Fibroblast of the aortic adventitia (primary cell): Measurements from ENCODE around the gene TMEM115. TPM values are rescaled to one million over a fixed set of nuclear protein-coding genes. Genes with fewer than 3 reads are reported as not detected.

Experiments
- DNase-seq: peaks from one replicate; pipeline ENCODE4 v3.0.0-alpha.2; 2010; ENCODE audit warnings: low read depth
- H3K4me3 ChIP-seq: 2 replicates; pipeline ENCODE4 v1.5.1; 2011; ENCODE audit warnings: low read depth, mild to moderate bottlenecking, control low read depth, low read length, moderate library complexity
- total RNA-seq: library from RNA; depleted of rRNA; stranded (reverse); fragments of >200 nt; gene quantifications from 2 replicates; pipeline ENCODE4 v1.2.3, GENCODE V29; 2012; ENCODE audit warnings: low replicate concordance
- TF ChIP-seq, protein P1 (sequence below): IDR thresholded peaks from 2 replicates; pipeline ENCODE4 v1.5.1; 2011; ENCODE audit warnings: mild to moderate bottlenecking, low read length, control low read depth, inconsistent platforms; ENCODE audit not compliant: insufficient read depth

The TMEM115 gene
- total RNA-seq, 1 donor = 47.9 TPM

DNA sequence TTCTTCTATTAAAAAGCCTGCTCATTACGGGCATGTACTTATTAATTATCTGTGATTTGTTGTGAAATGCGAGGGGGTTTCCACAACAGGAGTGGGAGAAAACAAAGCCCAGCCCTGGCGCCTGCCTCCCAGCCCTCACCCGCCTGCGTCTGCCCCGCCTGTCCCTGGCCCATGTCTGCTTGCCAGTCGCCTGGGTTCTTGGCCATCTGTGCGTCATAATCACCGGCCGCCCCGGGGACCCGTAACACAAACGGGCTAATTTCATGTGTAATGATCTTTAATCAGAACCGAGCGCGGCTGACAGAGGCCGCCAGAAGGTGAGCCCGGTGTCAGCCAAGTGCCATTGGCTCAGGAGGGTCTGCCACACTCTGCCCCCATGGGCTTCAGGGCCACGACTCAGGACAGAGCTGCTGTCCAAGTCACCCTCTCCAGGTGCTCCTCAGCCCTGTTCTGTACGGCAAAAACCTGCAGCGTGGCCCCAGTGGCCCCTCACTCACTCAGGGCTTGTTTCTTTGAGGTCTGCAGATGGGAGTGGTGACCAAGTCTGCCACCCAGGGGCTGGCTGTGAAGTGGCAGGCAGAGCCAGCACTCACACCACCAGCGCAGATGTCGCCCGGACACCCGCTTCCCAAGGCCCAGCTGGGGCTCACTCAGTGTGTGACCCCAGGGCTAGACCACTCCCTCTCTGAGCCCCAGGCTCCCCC lies 28.8 kb upstream of the TMEM115 start:
- H3K4me3 ChIP-seq = no peak overlapping the region
- no peak for DNase-seq
- TF ChIP-seq, protein P1, sequence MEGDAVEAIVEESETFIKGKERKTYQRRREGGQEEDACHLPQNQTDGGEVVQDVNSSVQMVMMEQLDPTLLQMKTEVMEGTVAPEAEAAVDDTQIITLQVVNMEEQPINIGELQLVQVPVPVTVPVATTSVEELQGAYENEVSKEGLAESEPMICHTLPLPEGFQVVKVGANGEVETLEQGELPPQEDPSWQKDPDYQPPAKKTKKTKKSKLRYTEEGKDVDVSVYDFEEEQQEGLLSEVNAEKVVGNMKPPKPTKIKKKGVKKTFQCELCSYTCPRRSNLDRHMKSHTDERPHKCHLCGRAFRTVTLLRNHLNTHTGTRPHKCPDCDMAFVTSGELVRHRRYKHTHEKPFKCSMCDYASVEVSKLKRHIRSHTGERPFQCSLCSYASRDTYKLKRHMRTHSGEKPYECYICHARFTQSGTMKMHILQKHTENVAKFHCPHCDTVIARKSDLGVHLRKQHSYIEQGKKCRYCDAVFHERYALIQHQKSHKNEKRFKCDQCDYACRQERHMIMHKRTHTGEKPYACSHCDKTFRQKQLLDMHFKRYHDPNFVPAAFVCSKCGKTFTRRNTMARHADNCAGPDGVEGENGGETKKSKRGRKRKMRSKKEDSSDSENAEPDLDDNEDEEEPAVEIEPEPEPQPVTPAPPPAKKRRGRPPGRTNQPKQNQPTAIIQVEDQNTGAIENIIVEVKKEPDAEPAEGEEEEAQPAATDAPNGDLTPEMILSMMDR = no peak

DNA sequence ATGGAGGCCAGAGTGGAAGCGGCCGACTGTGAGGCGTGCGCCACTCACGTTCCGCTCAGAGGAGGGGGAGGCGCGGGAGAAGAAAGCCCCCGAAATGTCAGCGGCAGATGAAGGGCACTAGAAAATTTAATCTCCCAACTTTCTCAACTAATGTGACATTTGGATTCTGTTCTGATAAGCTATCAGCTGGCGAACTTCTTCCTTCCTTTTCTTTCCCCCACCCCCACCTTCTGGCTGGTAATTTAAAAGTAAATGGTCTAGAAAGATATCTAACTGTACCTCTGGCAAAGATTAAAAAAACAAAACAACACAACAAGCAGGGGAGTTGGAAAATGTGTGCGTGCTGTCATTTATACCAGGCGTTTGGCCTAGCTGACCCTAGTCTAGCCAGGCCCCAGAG lies 26.4 kb upstream of the TMEM115 start:
- H3K4me3 ChIP-seq = no peak overlapping the region
- DNase-seq = no peak
- TF ChIP-seq, protein P1 = no peak

- TF ChIP-seq, protein P1 = no peak
- no peak overlapping the region for H3K4me3 ChIP-seq
- no peak for DNase-seq
Observed at GRCh38 chr3:50383750-50384149, 24.4 kb upstream of the TMEM115 start.

DNA sequence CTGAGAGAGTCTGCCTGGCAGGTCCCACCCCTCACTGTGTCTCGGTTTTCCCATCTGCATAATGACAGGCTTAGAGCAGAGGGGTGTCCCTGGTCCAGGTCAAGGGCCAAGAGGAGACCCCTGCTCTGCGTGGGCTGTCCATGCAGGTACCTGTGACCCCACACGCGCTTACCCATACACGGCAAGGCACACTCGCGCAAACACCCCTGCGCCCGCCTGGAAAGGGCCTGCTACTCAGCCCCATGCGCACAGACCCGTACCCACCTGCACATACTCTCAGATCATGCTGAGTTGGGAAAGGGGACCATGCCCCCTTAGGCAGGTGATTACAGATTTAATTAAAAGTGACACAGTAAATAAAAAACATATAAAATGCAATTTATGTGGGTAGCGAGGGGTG lies 23.4 kb upstream of the TMEM115 start:
- no peak overlapping the region for H3K4me3 ChIP-seq
- TF ChIP-seq, protein P1 = no peak
- DNase-seq = no peak

DNA sequence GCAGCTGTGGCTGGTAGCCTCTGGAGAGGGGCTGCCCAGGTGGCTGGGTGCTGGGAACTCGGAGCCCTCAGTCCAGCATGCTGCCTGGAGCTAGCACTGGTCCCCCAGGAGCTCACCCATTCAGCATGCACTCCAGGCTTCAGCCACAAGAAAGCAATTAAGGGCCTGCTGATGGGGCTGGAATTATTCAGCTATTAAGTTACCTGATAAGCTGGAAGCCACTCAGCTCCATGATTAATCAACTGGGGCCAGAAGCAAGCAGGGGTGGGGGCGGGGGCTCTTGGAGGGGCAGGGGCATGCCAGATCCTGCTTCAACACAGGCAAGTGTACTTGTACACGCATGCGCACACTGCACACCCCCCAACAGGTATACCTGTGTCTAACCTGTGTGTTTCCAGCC lies 22.1 kb upstream of the TMEM115 start:
- TF ChIP-seq, protein P1 = no peak
- DNase-seq = no peak
- H3K4me3 ChIP-seq = no peak overlapping the region

DNA sequence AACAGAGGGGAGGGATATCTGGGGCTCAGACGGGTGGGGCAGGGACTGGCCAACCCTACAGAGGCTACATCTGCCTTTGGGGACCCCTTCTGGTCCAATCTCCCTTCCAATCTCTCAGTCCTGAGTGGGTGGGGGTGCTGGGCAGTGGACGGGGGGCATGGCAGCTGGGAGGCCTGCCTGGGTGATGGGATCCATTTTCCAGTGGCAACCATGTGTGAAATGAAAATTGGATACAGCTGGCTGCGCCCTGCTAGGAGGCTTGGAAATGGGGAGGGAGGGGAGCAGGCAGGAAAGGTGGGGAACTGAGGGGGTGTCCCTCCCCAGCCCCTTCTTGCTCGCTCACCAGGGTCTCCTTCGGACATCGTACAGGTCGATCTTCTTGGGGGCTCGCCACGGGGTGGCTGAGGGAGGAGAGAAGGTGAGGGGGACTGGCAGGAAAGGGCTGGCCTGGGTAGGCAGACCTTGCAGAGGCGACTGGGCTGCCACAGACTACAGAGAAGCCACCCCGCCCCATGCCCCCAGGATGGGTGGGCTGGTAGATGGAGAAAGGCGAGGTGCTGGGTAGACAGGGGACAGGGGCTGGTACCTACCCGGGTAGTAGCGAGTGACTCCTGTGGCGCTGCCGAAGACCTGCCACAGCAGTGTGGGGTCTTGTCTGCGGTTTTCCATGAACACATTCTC lies 21.2 kb upstream of the TMEM115 start:
- H3K4me3 ChIP-seq = no peak overlapping the region
- DNase-seq = no peak
- TF ChIP-seq, protein P1 = no peak
